Muscle layer of duodenum (tissue), 2 donors: ENCODE data around the gene VDR.

Source experiments
- H3K27ac ChIP-seq: one replicate; pipeline ENCODE4 v1.7.0; 2013; ENCODE audit warnings: mild to moderate bottlenecking, low read length
- H3K27me3 ChIP-seq: one replicate; pipeline ENCODE4 v1.7.0; 2013; ENCODE audit warnings: low read depth, mild to moderate bottlenecking, control low read depth, low read length
- H3K36me3 ChIP-seq, 2 donors: one replicate each; pipeline ENCODE4 v1.7.0; 2013; ENCODE audit warnings: low read length in 2 of 2, control low read depth in 1 of 2, mild to moderate bottlenecking in 1 of 2; ENCODE audit not compliant: insufficient read depth in 2 of 2, control insufficient read depth in 1 of 2
- H3K4me1 ChIP-seq, 2 donors: one replicate each; pipeline ENCODE4 v1.7.0; 2013; ENCODE audit warnings: low read length in 2 of 2, mild to moderate bottlenecking in 2 of 2, control low read depth in 1 of 2, moderate library complexity in 1 of 2; ENCODE audit not compliant: insufficient read depth in 2 of 2, control insufficient read depth in 1 of 2
- H3K4me3 ChIP-seq, 2 donors: one replicate each; pipeline ENCODE4 v1.7.0; 2013; ENCODE audit warnings: low read length in 2 of 2, low read depth in 1 of 2, mild to moderate bottlenecking in 1 of 2
- H3K9me3 ChIP-seq, 2 donors: one replicate each; pipeline ENCODE4 v1.7.0; 2013; ENCODE audit warnings: low read length in 2 of 2, control low read depth in 1 of 2, mild to moderate bottlenecking in 1 of 2; ENCODE audit not compliant: control insufficient read depth in 1 of 2
- donor health status: healthy.

Gene VDR

GRCh38 chr12:47904713-47905709 is at the start of gene VDR:
Gene VDR, minus strand, starts transcription at chr12:47904994. Its CDS starts 25,881 bp downstream, at chr12:47879113.
- Histone ChIP-seq H3K9me3 (no peaks in the 10 kb centered on the region), H3K27me3 (no peaks in the 10 kb centered on the region), H3K27ac (peak within 1 kb of the TSS; percentile 80), H3K4me3 (peak within 1 kb of the TSS; percentile 75 to 77), H3K4me1 (peaks cover 7 to 20% of the 10 kb centered on the region in 2 donors), H3K36me3 (no peaks in the 10 kb centered on the region)

- H3K27me3 ChIP-seq = no peaks in the 10 kb centered on the region
- no peaks in the 10 kb centered on the region for H3K9me3 ChIP-seq
- H3K4me1 ChIP-seq = no peaks in the 10 kb centered on the region
- H3K27ac ChIP-seq = no peak overlapping the region
- H3K36me3 ChIP-seq = no peaks in the 10 kb centered on the region
- no peak overlapping the region for H3K4me3 ChIP-seq
Observed at GRCh38 chr12:47954058-47954457, 49.3 kb upstream of the VDR start.

DNA sequence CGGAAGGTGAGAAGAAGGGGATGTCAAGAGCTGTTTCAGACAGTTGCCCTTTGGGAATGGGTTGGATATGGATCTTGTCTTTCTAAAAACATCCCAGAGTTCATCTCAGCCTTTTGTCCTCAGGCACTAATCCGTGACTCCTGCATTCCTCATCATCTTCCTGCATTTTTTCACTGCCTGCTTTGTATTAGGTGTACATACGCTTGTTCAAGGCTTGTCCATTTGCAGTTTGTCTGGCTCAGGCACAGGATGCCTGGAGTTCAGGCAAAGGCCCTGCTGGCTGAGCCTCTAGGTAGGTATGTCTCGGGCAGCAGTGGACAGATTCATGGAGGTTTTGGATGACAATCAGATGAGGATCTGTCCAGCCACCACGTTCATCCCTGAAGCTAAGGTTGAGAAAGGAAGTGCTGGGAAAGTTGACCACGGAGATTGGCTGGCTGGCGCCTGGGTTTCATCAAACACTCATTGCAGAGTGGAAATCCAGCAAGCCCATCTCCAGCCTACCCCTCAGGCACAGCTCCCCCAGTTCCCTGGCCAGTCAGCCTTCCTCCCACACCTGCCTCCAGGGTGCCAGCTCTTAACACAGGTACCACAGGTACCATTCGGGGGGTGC is 46.2 kb upstream of the VDR start:
- H3K27me3 ChIP-seq = no peaks in the 10 kb centered on the region
- H3K36me3 ChIP-seq = no peaks in the 10 kb centered on the region
- no peak overlapping the region for H3K27ac ChIP-seq
- H3K4me1 ChIP-seq = peaks cover 0 to 4% of the 10 kb centered on the region in 2 donors
- no peak overlapping the region for H3K4me3 ChIP-seq
- no peaks in the 10 kb centered on the region for H3K9me3 ChIP-seq

- Histone ChIP-seq H3K4me3 (no peak overlapping the region), H3K36me3 (no peaks in the 10 kb centered on the region), H3K9me3 (no peaks in the 10 kb centered on the region), H3K27me3 (no peaks in the 10 kb centered on the region), H3K27ac (no peak overlapping the region), H3K4me1 (peaks cover 0 to 4% of the 10 kb centered on the region in 2 donors)
Observed at GRCh38 chr12:47949441-47950341, 44.9 kb upstream of the VDR start.

DNA sequence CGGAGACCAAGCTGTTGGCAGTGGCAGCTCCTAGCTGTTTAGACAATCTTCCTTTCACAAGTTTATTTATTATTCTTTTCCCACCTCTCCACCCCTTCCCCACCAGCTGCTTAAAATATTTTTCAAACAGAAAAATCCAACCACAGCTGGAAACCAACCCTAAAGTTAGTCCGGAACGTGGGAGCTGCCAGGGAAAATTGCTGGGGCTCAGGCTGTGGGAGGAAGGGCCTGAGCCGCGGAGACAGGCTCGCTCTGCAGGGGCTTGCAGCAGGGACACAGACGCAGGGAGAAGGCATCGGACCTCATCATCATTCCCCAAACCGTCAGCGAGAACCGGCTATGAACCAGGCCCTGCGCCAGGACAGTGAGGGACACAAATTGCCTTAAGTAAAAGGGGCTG is 42.5 kb upstream of the VDR start:
- Histone ChIP-seq H3K9me3 (no peaks in the 10 kb centered on the region), H3K36me3 (no peaks in the 10 kb centered on the region), H3K27ac (no peak overlapping the region), H3K4me3 (no peak overlapping the region), H3K27me3 (no peaks in the 10 kb centered on the region), H3K4me1 (peaks cover 0 to 4% of the 10 kb centered on the region in 2 donors)

- H3K27me3 ChIP-seq = no peaks in the 10 kb centered on the region
- H3K36me3 ChIP-seq = no peaks in the 10 kb centered on the region
- peak overlapping the region; percentile 56 for H3K27ac ChIP-seq
- H3K4me3 ChIP-seq = no peak overlapping the region
- H3K9me3 ChIP-seq = no peaks in the 10 kb centered on the region
- H3K4me1 ChIP-seq = peaks cover 0 to 7% of the 10 kb centered on the region in 2 donors
Observed at GRCh38 chr12:47946413-47947323, 41.9 kb upstream of the VDR start.

GRCh38 chr12:47945341-47945728 is 40.5 kb upstream of the VDR start:
- Histone ChIP-seq H3K4me1 (peaks cover 0 to 7% of the 10 kb centered on the region in 2 donors), H3K9me3 (no peaks in the 10 kb centered on the region), H3K27ac (peak overlapping the region; percentile 26)

GRCh38 chr12:47944685-47945340 is 40.0 kb upstream of the VDR start:
- Histone ChIP-seq H3K4me3 (no peak overlapping the region), H3K9me3 (no peaks in the 10 kb centered on the region), H3K27me3 (no peaks in the 10 kb centered on the region), H3K27ac (peak overlapping the region; percentile 26), H3K36me3 (no peaks in the 10 kb centered on the region), H3K4me1 (peaks cover 0 to 7% of the 10 kb centered on the region in 2 donors)

More at GRCh38 chr12:47945341-47945728, 40.5 kb upstream of the VDR start:
- no peak overlapping the region for H3K4me3 ChIP-seq
- no peaks in the 10 kb centered on the region for H3K36me3 ChIP-seq
- no peaks in the 10 kb centered on the region for H3K27me3 ChIP-seq

GRCh38 chr12:47943623-47944340 is 39.0 kb upstream of the VDR start:
- Histone ChIP-seq H3K27ac (peak overlapping the region; percentile 83), H3K36me3 (no peaks in the 10 kb centered on the region), H3K9me3 (no peaks in the 10 kb centered on the region), H3K4me1 (peaks cover 0 to 7% of the 10 kb centered on the region in 2 donors), H3K4me3 (no peak overlapping the region), H3K27me3 (no peaks in the 10 kb centered on the region)
